Naive thymus-derived CD4-positive, alpha-beta T cell (primary cell): ENCODE measurements around the gene AGMO. TPM values are rescaled to one million over a fixed set of nuclear protein-coding genes. Genes with fewer than 3 reads are reported as not detected.

ENCODE experiments used
- ATAC-seq: fragments of 150-1000 bp; cut with Tn5 transposase; 2 replicates; pipeline ENCODE4 v1.10.0; 2021; ENCODE audit warnings: mild to moderate bottlenecking, moderate library complexity
- CTCF ChIA-PET: fragments of 350-600 bp; sonication (Branson Sonifier 250); formaldehyde crosslinking; loops from one replicate; lab custom pipeline; 2021; ENCODE audit warnings: antibody characterized with exemption; lab: Charles Lee
- POLR2A ChIA-PET: fragments of 350-600 bp; sonication (Branson Sonifier 250); formaldehyde crosslinking; loops from one replicate; lab custom pipeline; 2021; ENCODE audit warnings: antibody characterized with exemption, inconsistent platforms; lab: Charles Lee
- DNase-seq, 9 donors: peaks; one replicate each; pipeline versions ENCODE4 v3.0.0 to v3.0.0-alpha.2; 2020 to 2022; ENCODE audit warnings: mixed read lengths in 1 of 9
- H3K27ac ChIP-seq: one replicate; pipeline ENCODE4 v1.7.0; 2013; ENCODE audit warnings: mild to moderate bottlenecking, low read depth, low read length, moderate library complexity
- H3K27me3 ChIP-seq, 2 donors: one replicate each; pipeline ENCODE4 v1.7.0; 2013; ENCODE audit warnings: low read length in 2 of 2, mild to moderate bottlenecking in 2 of 2, moderate library complexity in 2 of 2; ENCODE audit not compliant: control insufficient read depth in 2 of 2, insufficient read depth in 2 of 2
- H3K36me3 ChIP-seq, 3 experiments: 1 replicate in 2 of 3; 2 replicates in 1 of 3; pipeline ENCODE4 v1.7.0; 2013; ENCODE audit warnings: low read length in 3 of 3, mild to moderate bottlenecking in 3 of 3, moderate library complexity in 1 of 3; ENCODE audit not compliant: insufficient read depth in 3 of 3, control insufficient read depth in 2 of 3
- H3K4me1 ChIP-seq, 2 donors: one replicate each; pipeline ENCODE4 v1.7.0; 2013; ENCODE audit warnings: low read length in 2 of 2, mild to moderate bottlenecking in 2 of 2, moderate library complexity in 1 of 2; ENCODE audit not compliant: control insufficient read depth in 2 of 2, insufficient read depth in 2 of 2
- H3K4me3 ChIP-seq: 2 replicates; pipeline ENCODE4 v1.7.0; 2013; ENCODE audit warnings: mild to moderate bottlenecking, low read length
- H3K9me3 ChIP-seq, 3 experiments: 1 replicate in 2 of 3; 2 replicates in 1 of 3; pipeline ENCODE4 v1.7.0; 2013; ENCODE audit warnings: low read length in 3 of 3; ENCODE audit not compliant: control insufficient read depth in 2 of 3
- H3K27ac Mint-ChIP-seq, 9 donors: one replicate each; pipeline ENCODE4 v1.8.0; 2020 to 2022; ENCODE audit warnings: mixed read lengths in 9 of 9, mild to moderate bottlenecking in 8 of 9, moderate library complexity in 5 of 9, inconsistent platforms in 2 of 9
- H3K27me3 Mint-ChIP-seq, 5 donors: one replicate each; pipeline ENCODE4 v1.8.0; 2021 to 2022; ENCODE audit warnings: mixed read lengths in 5 of 5, mild to moderate bottlenecking in 1 of 5
- H3K36me3 Mint-ChIP-seq, 5 donors: one replicate each; pipeline ENCODE4 v1.8.0; 2020 to 2022; ENCODE audit warnings: mixed read lengths in 5 of 5, mild to moderate bottlenecking in 3 of 5, inconsistent platforms in 1 of 5
- H3K4me1 Mint-ChIP-seq, 7 donors: one replicate each; pipeline ENCODE4 v1.8.0; 2020 to 2022; ENCODE audit warnings: mixed read lengths in 7 of 7, mild to moderate bottlenecking in 3 of 7, inconsistent platforms in 1 of 7
- H3K4me3 Mint-ChIP-seq, 10 donors: one replicate each; pipeline ENCODE4 v1.8.0; 2020 to 2022; ENCODE audit warnings: mild to moderate bottlenecking in 10 of 10, mixed read lengths in 10 of 10, moderate library complexity in 6 of 10, inconsistent platforms in 2 of 10
- H3K9me3 Mint-ChIP-seq, 11 donors: one replicate each; pipeline ENCODE4 v1.8.0; 2020 to 2022; ENCODE audit warnings: mixed read lengths in 11 of 11, mild to moderate bottlenecking in 4 of 11, inconsistent platforms in 1 of 11, moderate library complexity in 1 of 11
- intact Hi-C, 2 donors: fragments of 100-400 bp; cut with micrococcal nuclease; formaldehyde crosslinking; loops; one replicate each; pipeline ENCODE4 v1.15.1; 2023
- polyA plus RNA-seq, 2 donors: library from polyadenylated mRNA; unstranded; fragments of 300-500 nt; fragmentation: Illumina TruSeq; gene quantifications; one replicate each; pipeline ENCODE4 v1.2.3, GENCODE V29; 2021
- total RNA-seq, 6 experiments: library from RNA in 5 of 6; stranded (reverse) in 5 of 6; gene quantifications; 1 replicate in 5 of 6; 2 replicates in 1 of 6; pipeline ENCODE4 v1.2.3 and lab custom pipeline; 2021 to 2026

Gene AGMO
- total and polyA plus RNA-seq, 7 experiments from 2014 or later: not detected

DNA sequence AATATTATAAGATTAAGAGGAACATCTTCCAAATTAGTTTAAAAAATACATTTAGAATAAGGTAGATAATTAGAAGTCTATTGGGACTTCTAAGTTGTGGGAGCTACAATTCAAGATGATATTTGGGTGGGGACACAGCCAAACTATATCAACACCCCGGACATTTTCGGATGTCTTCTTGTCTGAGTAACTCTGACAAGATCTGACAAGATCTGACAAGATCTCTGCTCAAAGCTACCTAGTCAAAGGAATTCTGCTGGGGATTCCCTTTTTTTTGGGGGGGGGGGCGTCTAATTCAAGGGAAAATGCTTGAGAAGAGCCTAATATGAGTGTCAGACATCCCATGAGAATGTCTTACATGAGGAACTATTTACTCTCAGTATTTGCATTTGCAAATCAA, 5.2 kb upstream of the AGMO start:
- intact Hi-C loops: no loop called here
- H3K27me3 Mint-ChIP-seq: no peaks in the 10 kb centered on the region
- ChIA-PET CTCF (no interaction called here), POLR2A (no interaction called here)
- DNase-seq (no peak), ATAC-seq (no peak)
- no peaks in the 10 kb centered on the region for H3K27me3 ChIP-seq
- no peaks in the 10 kb centered on the region for H3K36me3 ChIP-seq
- H3K9me3 Mint-ChIP-seq: peaks cover 0 to 14% (median 2%) of the 10 kb centered on the region in 11 donors
- H3K36me3 Mint-ChIP-seq: no peaks in the 10 kb centered on the region
- no peak overlapping the region for H3K27ac ChIP-seq
- H3K4me3 ChIP-seq: no peak overlapping the region
- no peak overlapping the region for H3K27ac Mint-ChIP-seq
- H3K4me1 ChIP-seq: no peaks in the 10 kb centered on the region
- H3K4me1 Mint-ChIP-seq: no peaks in the 10 kb centered on the region
- H3K4me3 Mint-ChIP-seq: no peak overlapping the region
- H3K9me3 ChIP-seq: no peaks in the 10 kb centered on the region

DNA sequence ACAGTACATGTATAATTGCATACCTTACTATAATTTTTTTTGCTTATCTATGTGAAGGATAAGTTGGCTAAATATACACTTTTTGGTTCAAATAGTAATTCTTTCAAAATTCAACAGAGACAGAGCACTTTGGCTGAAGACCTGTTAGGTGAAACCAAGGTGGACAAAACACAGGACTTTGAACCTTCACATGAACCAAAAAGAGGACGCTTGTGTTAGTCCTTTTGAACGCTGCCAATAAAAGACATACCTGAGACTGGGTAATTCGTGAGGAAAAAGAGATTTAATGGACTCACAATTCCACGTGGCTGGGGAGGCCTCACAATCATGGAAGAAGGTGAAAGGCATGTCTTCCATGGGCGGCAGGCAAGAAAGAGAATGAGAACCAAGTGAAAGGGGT, 4.7 kb upstream of the AGMO start:
- ChIA-PET CTCF (no interaction called here), POLR2A (no interaction called here)
- ATAC-seq (no peak), DNase-seq (no peak)
- Mint-ChIP-seq H3K4me1 (no peaks in the 10 kb centered on the region), H3K9me3 (peaks cover 0 to 11% (median 1%) of the 10 kb centered on the region in 11 donors), H3K36me3 (no peaks in the 10 kb centered on the region), H3K27ac (no peak overlapping the region), H3K27me3 (no peaks in the 10 kb centered on the region), H3K4me3 (no peak overlapping the region)
- Histone ChIP-seq H3K4me3 (no peak overlapping the region), H3K4me1 (no peaks in the 10 kb centered on the region), H3K9me3 (no peaks in the 10 kb centered on the region), H3K27ac (no peak overlapping the region), H3K27me3 (no peaks in the 10 kb centered on the region), H3K36me3 (no peaks in the 10 kb centered on the region)
- intact Hi-C loops: no loop called here

GRCh38 chr7:15560968-15561367, 847 bp downstream of the AGMO start:
- Mint-ChIP-seq H3K27me3 (no peaks in the 10 kb centered on the region), H3K4me3 (no peak overlapping the region), H3K27ac (no peak overlapping the region), H3K36me3 (no peaks in the 10 kb centered on the region), H3K9me3 (peaks cover 0 to 6% (median 3%) of the 10 kb centered on the region in 11 donors), H3K4me1 (no peaks in the 10 kb centered on the region)
- intact Hi-C loops: no loop called here
- H3K27ac ChIP-seq: no peak overlapping the region
- DNase-seq: no peak
- H3K9me3 ChIP-seq: no peaks in the 10 kb centered on the region
- no peaks in the 10 kb centered on the region for H3K4me1 ChIP-seq
- H3K36me3 ChIP-seq: no peaks in the 10 kb centered on the region
- POLR2A ChIA-PET: no interaction called here
- H3K4me3 ChIP-seq: no peak overlapping the region
- no peaks in the 10 kb centered on the region for H3K27me3 ChIP-seq
- no peak for ATAC-seq
- CTCF ChIA-PET: no interaction called here

DNA sequence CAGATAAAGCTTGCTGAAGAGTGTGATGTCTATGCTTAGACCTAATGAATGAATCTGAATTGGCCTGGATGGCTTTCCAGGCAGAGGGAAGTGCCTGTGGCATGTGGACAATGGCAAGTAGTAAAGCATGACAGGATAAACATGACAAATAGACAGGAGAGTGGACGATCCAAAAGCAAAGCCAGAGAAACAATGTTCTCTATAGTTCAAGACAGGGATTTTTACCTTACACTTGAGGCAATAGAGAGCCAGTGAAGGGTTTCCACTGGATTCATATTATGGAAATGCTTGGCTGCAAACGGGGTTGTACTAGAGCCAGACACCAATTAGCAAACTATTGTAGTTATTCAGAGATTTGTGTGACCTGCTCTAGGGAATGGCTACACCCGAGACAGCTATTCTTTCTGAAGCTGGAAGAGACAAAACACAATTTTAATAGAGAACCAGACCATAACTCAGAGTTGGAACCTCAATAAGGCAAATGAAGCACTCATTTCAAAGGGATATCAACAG, 2.3 kb downstream of the AGMO start:
- H3K9me3 ChIP-seq: no peaks in the 10 kb centered on the region
- ChIA-PET CTCF (no interaction called here), POLR2A (no interaction called here)
- H3K36me3 Mint-ChIP-seq: no peaks in the 10 kb centered on the region
- ATAC-seq (no peak), DNase-seq (no peak)
- no peak overlapping the region for H3K27ac Mint-ChIP-seq
- H3K4me3 Mint-ChIP-seq: no peak overlapping the region
- no peaks in the 10 kb centered on the region for H3K27me3 ChIP-seq
- H3K4me1 ChIP-seq: no peaks in the 10 kb centered on the region
- intact Hi-C loops: no loop called here
- no peaks in the 10 kb centered on the region for H3K4me1 Mint-ChIP-seq
- H3K27ac ChIP-seq: no peak overlapping the region
- no peak overlapping the region for H3K4me3 ChIP-seq
- H3K36me3 ChIP-seq: no peaks in the 10 kb centered on the region
- H3K9me3 Mint-ChIP-seq: peaks cover 0 to 6% (median 2%) of the 10 kb centered on the region in 11 donors
- no peaks in the 10 kb centered on the region for H3K27me3 Mint-ChIP-seq

DNA sequence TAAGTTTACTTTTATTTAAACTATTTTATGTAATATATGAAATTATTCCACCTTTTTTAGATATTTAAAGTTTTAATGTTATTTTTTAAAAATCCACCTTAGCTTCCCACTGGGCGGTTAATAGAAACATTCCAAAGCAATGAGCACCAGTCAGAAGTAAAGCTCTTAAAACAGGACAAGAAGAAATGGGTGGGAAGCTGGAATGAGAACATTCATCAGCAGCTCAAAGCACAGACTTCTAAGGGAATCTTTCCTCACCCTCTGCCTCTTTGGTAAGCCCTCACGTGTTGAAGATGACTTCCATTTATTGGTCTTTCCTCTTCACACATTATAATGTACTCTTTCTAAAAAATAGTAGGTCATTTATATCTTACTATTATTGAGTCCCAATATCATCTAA, 3.1 kb downstream of the AGMO start:
- POLR2A ChIA-PET: no interaction called here
- Histone ChIP-seq H3K36me3 (no peaks in the 10 kb centered on the region), H3K27ac (no peak overlapping the region), H3K27me3 (no peaks in the 10 kb centered on the region), H3K4me1 (no peaks in the 10 kb centered on the region), H3K4me3 (no peak overlapping the region), H3K9me3 (no peaks in the 10 kb centered on the region)
- ATAC-seq (no peak), DNase-seq (no peak)
- Mint-ChIP-seq H3K4me3 (no peak overlapping the region), H3K27me3 (no peaks in the 10 kb centered on the region), H3K4me1 (no peaks in the 10 kb centered on the region), H3K9me3 (peaks cover 0 to 9% (median 2%) of the 10 kb centered on the region in 11 donors), H3K27ac (no peak overlapping the region), H3K36me3 (no peaks in the 10 kb centered on the region)
- CTCF ChIA-PET: no interaction called here
- intact Hi-C loops: no loop called here

DNA sequence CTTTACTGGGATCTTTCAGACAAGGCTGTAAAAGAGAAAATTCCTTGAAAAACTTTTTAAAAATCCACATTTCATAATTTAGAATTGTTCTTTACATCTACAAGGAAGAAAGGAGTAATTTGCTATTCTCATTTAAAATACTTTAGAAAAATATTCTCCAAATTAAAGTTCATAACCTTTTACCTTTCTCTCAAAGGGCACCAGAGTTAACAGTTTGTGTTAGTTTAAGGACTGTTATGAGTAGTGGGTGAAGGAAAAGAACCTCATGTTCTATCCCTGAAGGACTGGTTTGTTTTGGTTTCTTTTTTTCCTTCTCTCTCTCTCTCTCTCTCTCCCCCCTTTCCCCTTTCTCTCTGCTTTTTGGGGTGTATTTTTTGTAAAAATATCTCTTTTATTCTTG, 4.1 kb downstream of the AGMO start:
- ATAC-seq (no peak), DNase-seq (no peak)
- H3K36me3 Mint-ChIP-seq: no peaks in the 10 kb centered on the region
- no peak overlapping the region for H3K4me3 Mint-ChIP-seq
- no peak overlapping the region for H3K27ac ChIP-seq
- no peaks in the 10 kb centered on the region for H3K4me1 Mint-ChIP-seq
- no peaks in the 10 kb centered on the region for H3K4me1 ChIP-seq
- intact Hi-C loops: no loop called here
- no peaks in the 10 kb centered on the region for H3K36me3 ChIP-seq
- H3K27me3 Mint-ChIP-seq: no peaks in the 10 kb centered on the region
- H3K9me3 Mint-ChIP-seq: peaks cover 0 to 9% (median 2%) of the 10 kb centered on the region in 11 donors
- H3K4me3 ChIP-seq: no peak overlapping the region
- H3K27ac Mint-ChIP-seq: no peak overlapping the region
- ChIA-PET POLR2A (no interaction called here), CTCF (no interaction called here)
- H3K27me3 ChIP-seq: no peaks in the 10 kb centered on the region
- no peaks in the 10 kb centered on the region for H3K9me3 ChIP-seq

GRCh38 chr7:15557186-15557585, 4.6 kb downstream of the AGMO start:
- Histone ChIP-seq H3K4me3 (no peak overlapping the region), H3K27me3 (no peaks in the 10 kb centered on the region), H3K4me1 (no peaks in the 10 kb centered on the region), H3K9me3 (no peaks in the 10 kb centered on the region), H3K36me3 (no peaks in the 10 kb centered on the region), H3K27ac (no peak overlapping the region)
- Mint-ChIP-seq H3K27ac (no peak overlapping the region), H3K9me3 (peaks cover 0 to 9% (median 2%) of the 10 kb centered on the region in 11 donors), H3K4me3 (no peak overlapping the region), H3K36me3 (no peaks in the 10 kb centered on the region), H3K4me1 (no peaks in the 10 kb centered on the region), H3K27me3 (no peaks in the 10 kb centered on the region)
- intact Hi-C loops: no loop called here
- ATAC-seq (no peak), DNase-seq (no peak)
- ChIA-PET CTCF (no interaction called here), POLR2A (no interaction called here)
